Karpas-422 (cell line): ENCODE data around the gene LIPG. TPM values are rescaled to one million over a fixed set of nuclear protein-coding genes. Genes with fewer than 3 reads are reported as not detected.

Experiments
- DNase-seq: peaks from one replicate; pipeline ENCODE4 v3.0.0-alpha.2; 2015
- H2AFZ ChIP-seq: fragments of 200-600 bp; sonication (generic); 2 replicates; pipeline ENCODE4 v1.6.1; 2014; ENCODE audit warnings: antibody characterized with exemption, low read length, mixed read lengths
- H3K27ac ChIP-seq: fragments of 200-600 bp; sonication (generic); 2 replicates; pipeline ENCODE4 v1.5.1; 2014; ENCODE audit warnings: mild to moderate bottlenecking, low read length, moderate library complexity
- H3K27me3 ChIP-seq: fragments of 200-600 bp; sonication (generic); 2 replicates; pipeline ENCODE4 v1.6.1; 2014; ENCODE audit warnings: low read length, mixed read lengths
- H3K36me3 ChIP-seq: fragments of 200-600 bp; sonication (generic); 2 replicates; pipeline ENCODE4 v1.6.1; 2014; ENCODE audit warnings: low read length, mixed read lengths; ENCODE audit not compliant: insufficient read depth
- H3K4me1 ChIP-seq: fragments of 200-600 bp; sonication (generic); 2 replicates; pipeline ENCODE4 v1.6.1; 2014; ENCODE audit warnings: mild to moderate bottlenecking, low read length, mixed read lengths
- H3K4me2 ChIP-seq: fragments of 200-600 bp; sonication (generic); 2 replicates; pipeline ENCODE4 v1.6.1; 2014; ENCODE audit warnings: low read length, low read depth, mild to moderate bottlenecking; ENCODE audit not compliant: poor library complexity, severe bottlenecking
- H3K4me3 ChIP-seq: fragments of 200-600 bp; sonication (generic); 2 replicates; pipeline ENCODE4 v1.5.1; 2014; ENCODE audit warnings: mild to moderate bottlenecking, antibody characterized with exemption, low read length, mixed read lengths
- H3K79me2 ChIP-seq: fragments of 200-600 bp; sonication (generic); 2 replicates; pipeline ENCODE4 v1.6.1; 2014; ENCODE audit warnings: mild to moderate bottlenecking, low read length, mixed read lengths
- H3K9ac ChIP-seq: fragments of 200-600 bp; sonication (generic); 2 replicates; pipeline ENCODE4 v1.6.0; 2014; ENCODE audit warnings: low read length
- H3K9me2 ChIP-seq: fragments of 200-600 bp; sonication (generic), shearing (Covaris generic); replicated peaks from 2 replicates; pipeline ENCODE4 v1.6.0; 2014; ENCODE audit warnings: mild to moderate bottlenecking, low read length, moderate library complexity; ENCODE audit not compliant: insufficient read depth
- H3K9me3 ChIP-seq: fragments of 300-700, 200-600 bp; sonication (generic); 2 replicates; pipeline ENCODE4 v1.6.1; 2014; ENCODE audit warnings: low read length, mixed read lengths
- H4K20me1 ChIP-seq: fragments of 200-600 bp; sonication (generic); 2 replicates; pipeline ENCODE4 v1.6.1; 2014; ENCODE audit warnings: mild to moderate bottlenecking, antibody characterized with exemption, low read length, low read depth; ENCODE audit not compliant: insufficient read depth
- total RNA-seq: library from RNA; depleted of rRNA; stranded (reverse); fragments of >200 nt; shearing (Covaris generic); gene quantifications from 2 replicates; pipeline ENCODE4 v1.2.3, GENCODE V29; 2014; ENCODE audit warnings: low replicate concordance

LIPG gene
- total RNA-seq, 1 experiment from 2014 or later, result not detected

DNA sequence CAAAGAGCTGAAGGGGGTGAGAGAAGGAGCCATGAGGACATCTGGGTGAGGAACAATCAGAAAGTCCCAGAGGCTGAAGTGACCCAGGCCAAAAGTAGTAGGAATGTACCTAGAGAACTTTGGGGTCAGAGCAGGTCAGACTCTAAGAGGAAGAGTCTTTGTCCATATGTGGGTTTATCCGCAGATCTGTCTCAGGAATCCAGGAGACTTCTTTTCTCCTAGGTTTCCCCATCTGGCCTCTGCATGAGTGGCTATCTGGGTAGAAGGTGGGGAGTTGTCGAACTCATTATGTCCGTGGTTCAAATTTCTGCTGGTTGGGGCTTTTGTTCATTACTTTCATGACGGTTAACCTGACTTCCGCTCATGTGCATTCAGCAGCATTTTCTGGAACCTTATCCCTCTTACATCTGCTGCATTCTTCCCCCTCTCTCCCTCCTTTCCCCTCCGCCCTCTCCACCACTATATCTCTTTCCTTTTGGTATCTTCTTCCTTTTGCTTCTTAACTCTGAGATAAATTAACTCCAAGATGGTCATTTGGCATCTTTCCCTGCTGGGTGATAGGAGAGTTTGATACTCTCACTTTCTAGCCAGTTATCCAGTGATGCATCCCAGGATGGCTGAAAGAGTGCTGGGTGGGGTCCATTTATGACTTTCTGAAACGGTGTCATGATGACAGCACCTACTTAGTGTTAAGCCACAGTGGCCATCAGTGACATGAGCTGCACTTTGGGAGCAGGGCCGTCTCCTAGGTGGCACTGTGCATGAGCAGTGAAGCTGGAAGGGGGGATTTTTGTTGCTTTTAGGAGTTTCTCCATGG, 2.1 kb downstream of the LIPG start:
- no peak overlapping the region for H3K4me3 ChIP-seq
- H3K4me2 ChIP-seq, result no peak overlapping the region
- H3K27ac ChIP-seq, result no peak overlapping the region
- no peaks in the 10 kb centered on the region for H3K9me2 ChIP-seq
- H3K9me3 ChIP-seq, result no peaks in the 10 kb centered on the region
- DNase-seq, result no peak
- 0 out of 2 replicates have a peak, but pooled peaks cover 4% of the 10 kb centered on the region for H4K20me1 ChIP-seq
- H3K79me2 ChIP-seq, result no peaks in the 10 kb centered on the region
- no peaks in the 10 kb centered on the region for H3K4me1 ChIP-seq
- no peak overlapping the region for H2AFZ ChIP-seq
- H3K36me3 ChIP-seq, result no peaks in the 10 kb centered on the region
- no peaks in the 10 kb centered on the region for H3K27me3 ChIP-seq
- H3K9ac ChIP-seq, result no peak overlapping the region

DNA sequence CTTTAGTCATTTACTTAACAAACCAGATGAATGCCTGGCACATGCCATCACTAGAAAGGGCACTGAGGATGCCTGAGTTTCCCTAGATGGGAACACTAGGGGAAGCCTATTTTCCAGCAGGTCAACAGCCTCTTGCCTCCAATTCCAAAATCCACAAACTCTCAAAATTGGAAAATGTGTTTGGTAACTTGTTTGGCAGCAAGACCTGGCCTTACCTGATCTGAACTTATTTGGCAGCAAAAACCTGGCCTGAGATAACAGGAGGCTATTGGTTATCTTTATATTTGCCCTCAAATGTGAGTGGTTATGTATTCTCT, 2.6 kb downstream of the LIPG start:
- Histone ChIP-seq H3K36me3 (no peaks in the 10 kb centered on the region), H3K9me3 (no peaks in the 10 kb centered on the region), H3K79me2 (no peaks in the 10 kb centered on the region), H3K27me3 (no peaks in the 10 kb centered on the region), H3K4me2 (no peak overlapping the region), H3K9ac (no peak overlapping the region), H3K27ac (no peak overlapping the region), H3K4me1 (no peaks in the 10 kb centered on the region), H3K4me3 (no peak overlapping the region), H3K9me2 (no peaks in the 10 kb centered on the region), H4K20me1 (0 out of 2 replicates have a peak, but pooled peaks cover 4% of the 10 kb centered on the region), H2AFZ (no peak overlapping the region)
- no peak for DNase-seq

DNA sequence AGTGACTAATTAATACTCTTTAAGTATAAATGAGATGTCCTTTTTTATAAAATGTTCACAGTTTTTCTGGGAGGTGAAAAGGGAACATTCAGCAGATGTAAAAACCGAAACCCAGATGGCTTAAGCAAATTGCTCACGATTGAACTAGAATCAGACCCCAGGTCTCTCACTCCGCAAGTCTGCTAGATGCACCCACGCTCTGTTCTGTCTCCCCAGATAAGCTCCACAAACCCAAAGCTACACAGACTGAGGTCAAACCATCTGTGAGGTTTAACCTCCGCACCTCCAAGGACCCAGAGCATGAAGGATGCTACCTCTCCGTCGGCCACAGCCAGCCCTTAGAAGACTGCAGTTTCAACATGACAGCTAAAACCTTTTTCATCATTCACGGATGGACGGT, 3.2 kb downstream of the LIPG start:
- Histone ChIP-seq H3K27ac (no peak overlapping the region), H4K20me1 (0 out of 2 replicates have a peak, but pooled peaks cover 4% of the 10 kb centered on the region), H3K4me3 (no peak overlapping the region), H3K4me1 (no peaks in the 10 kb centered on the region), H3K4me2 (no peak overlapping the region), H3K79me2 (no peaks in the 10 kb centered on the region), H3K9me2 (no peaks in the 10 kb centered on the region), H3K9ac (no peak overlapping the region), H2AFZ (no peak overlapping the region), H3K27me3 (no peaks in the 10 kb centered on the region), H3K36me3 (no peaks in the 10 kb centered on the region), H3K9me3 (no peaks in the 10 kb centered on the region)
- DNase-seq, result no peak

DNA sequence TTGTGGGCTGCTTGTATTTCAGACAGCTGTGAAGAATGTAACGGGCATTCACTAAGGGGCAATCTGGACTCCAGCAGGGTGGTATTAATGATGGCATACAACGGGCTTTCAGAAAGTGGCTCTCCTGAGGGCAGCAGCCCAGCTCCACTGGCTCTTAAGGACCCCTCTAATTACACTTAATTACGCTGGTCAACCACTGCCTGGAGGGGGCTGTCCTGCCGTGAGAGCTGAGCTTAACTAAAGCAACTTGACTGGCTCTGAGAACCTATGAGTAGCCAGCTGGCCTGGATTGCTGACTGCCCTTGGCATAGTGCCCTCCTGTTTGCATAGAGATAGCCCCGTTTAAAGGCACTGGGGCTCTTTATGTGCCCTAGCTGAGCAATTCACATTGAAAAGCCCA, 3.8 kb downstream of the LIPG start:
- H3K79me2 ChIP-seq, result no peaks in the 10 kb centered on the region
- H3K9me3 ChIP-seq, result no peaks in the 10 kb centered on the region
- no peak overlapping the region for H3K4me3 ChIP-seq
- 0 out of 2 replicates have a peak, but pooled peaks cover 4% of the 10 kb centered on the region for H4K20me1 ChIP-seq
- H3K27ac ChIP-seq, result no peak overlapping the region
- H3K4me2 ChIP-seq, result no peak overlapping the region
- no peak overlapping the region for H3K9ac ChIP-seq
- H2AFZ ChIP-seq, result no peak overlapping the region
- H3K36me3 ChIP-seq, result no peaks in the 10 kb centered on the region
- DNase-seq, result no peak
- H3K9me2 ChIP-seq, result no peaks in the 10 kb centered on the region
- H3K27me3 ChIP-seq, result no peaks in the 10 kb centered on the region
- no peaks in the 10 kb centered on the region for H3K4me1 ChIP-seq

DNA sequence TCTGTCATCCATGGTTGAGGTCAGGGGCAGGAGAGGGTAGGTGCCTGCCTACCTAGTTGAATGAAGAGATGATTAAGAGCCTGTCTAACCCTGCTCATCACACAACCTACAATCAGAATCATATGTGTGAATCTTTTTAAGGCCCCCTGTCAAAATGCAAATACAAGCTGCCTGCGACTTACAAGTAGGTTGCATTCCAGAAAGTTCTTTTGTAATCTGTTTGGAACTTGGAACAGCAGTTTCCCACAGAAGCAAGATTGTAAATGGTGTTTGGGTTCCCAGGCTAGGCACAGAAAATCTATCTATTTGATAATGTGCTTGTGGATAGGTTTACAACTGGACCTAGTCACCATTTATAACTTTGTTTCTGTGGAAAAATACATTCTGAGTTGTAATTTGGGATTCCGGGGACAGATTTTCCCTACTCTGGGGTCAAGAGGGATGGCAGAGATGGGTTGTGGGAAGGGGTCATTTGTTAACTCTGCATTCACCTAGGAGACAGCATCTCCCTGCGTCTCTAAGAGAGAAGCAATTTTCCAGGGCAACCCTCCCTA, 4.4 kb downstream of the LIPG start:
- no peaks in the 10 kb centered on the region for H3K4me1 ChIP-seq
- H3K27ac ChIP-seq, result no peak overlapping the region
- no peaks in the 10 kb centered on the region for H3K36me3 ChIP-seq
- H3K4me2 ChIP-seq, result no peak overlapping the region
- no peak for DNase-seq
- no peak overlapping the region for H2AFZ ChIP-seq
- H3K9me3 ChIP-seq, result no peaks in the 10 kb centered on the region
- H3K79me2 ChIP-seq, result no peaks in the 10 kb centered on the region
- H3K9me2 ChIP-seq, result no peaks in the 10 kb centered on the region
- no peak overlapping the region for H3K9ac ChIP-seq
- no peak overlapping the region for H3K4me3 ChIP-seq
- no peaks in the 10 kb centered on the region for H3K27me3 ChIP-seq
- H4K20me1 ChIP-seq, result 0 out of 2 replicates have a peak, but pooled peaks cover 4% of the 10 kb centered on the region

DNA sequence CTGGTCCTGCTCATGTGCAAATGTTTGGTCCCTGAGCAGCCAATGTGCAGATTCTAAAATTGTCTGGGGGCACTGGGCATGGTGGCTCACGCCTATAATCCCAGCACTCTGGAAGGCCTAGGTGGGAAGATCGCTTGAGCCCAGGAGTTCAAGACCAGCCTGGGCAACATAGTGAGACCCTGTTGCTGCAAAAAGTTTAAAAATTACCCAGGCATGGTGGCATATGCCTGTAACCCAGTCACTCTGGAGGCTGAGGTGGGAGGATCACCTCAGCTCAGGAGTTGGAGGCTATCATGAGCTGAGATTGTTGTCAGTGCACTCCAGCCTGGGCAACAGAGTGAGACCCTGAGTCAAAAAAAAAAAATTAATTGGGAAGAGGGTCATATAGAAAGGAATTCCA, 5.1 kb downstream of the LIPG start:
- Histone ChIP-seq H4K20me1 (0 out of 2 replicates have a peak, but pooled peaks cover 4% of the 10 kb centered on the region), H3K27me3 (no peaks in the 10 kb centered on the region), H3K4me2 (no peak overlapping the region), H2AFZ (no peak overlapping the region), H3K9me3 (no peaks in the 10 kb centered on the region), H3K36me3 (no peaks in the 10 kb centered on the region), H3K9me2 (no peaks in the 10 kb centered on the region), H3K4me3 (no peak overlapping the region), H3K79me2 (no peaks in the 10 kb centered on the region), H3K4me1 (no peaks in the 10 kb centered on the region), H3K9ac (no peak overlapping the region), H3K27ac (no peak overlapping the region)
- DNase-seq, result no peak

DNA sequence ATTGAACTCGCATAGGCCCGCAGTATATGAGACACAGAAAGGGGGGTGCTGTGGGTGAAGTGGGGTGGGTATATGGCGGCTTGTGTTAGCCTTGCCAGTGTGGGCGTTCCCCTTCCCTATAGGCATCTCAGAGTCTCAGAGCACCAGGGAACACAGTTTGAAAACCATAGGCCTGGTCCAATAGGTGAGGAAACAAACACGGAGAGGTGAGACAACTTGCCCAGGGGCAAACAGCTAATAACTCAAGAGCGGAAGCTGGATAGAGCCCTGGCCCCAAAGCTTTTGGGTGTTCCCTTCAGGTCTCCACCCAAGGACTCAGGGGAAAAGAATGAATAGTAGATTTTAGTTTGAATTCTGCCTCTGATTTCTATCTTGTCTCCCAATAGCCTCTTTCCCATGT, 7.9 kb downstream of the LIPG start:
- DNase-seq, result no peak
- Histone ChIP-seq H3K4me2 (no peak overlapping the region), H2AFZ (no peak overlapping the region), H3K9ac (no peak overlapping the region), H3K9me3 (no peaks in the 10 kb centered on the region), H3K27ac (no peak overlapping the region), H3K79me2 (no peaks in the 10 kb centered on the region), H3K4me3 (no peak overlapping the region), H3K36me3 (no peaks in the 10 kb centered on the region), H3K9me2 (no peaks in the 10 kb centered on the region), H3K27me3 (no peaks in the 10 kb centered on the region), H3K4me1 (no peaks in the 10 kb centered on the region), H4K20me1 (0 out of 2 replicates have a peak, but pooled peaks cover 4% of the 10 kb centered on the region)

DNA sequence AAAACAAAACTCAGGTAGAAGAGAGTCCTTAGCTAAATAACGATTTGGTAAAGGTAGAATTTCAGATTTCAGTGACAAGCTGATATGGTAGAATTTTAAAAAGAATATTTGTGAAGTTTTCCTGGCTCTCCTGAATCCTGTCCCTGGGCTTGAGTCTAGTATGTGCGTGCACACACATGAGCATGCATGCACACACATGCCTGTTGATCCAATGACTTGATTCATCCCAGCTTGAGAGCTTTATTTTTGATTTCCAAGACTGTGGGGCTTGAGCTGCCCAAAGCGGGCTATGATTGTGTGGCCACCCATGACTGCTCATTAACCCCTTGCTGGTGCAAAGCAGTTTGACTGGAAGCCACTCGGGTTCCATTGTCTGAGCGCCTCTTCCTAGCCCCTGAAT, 9.0 kb downstream of the LIPG start:
- Histone ChIP-seq H3K27me3 (no peaks in the 10 kb centered on the region), H3K27ac (no peak overlapping the region), H3K79me2 (no peaks in the 10 kb centered on the region)

More for the DNA sequence above, 9.0 kb downstream of the LIPG start:
- no peak overlapping the region for H3K4me2 ChIP-seq
- no peaks in the 10 kb centered on the region for H3K9me2 ChIP-seq
- DNase-seq, result no peak
- H3K9me3 ChIP-seq, result no peaks in the 10 kb centered on the region
- H3K9ac ChIP-seq, result no peak overlapping the region
- no peak overlapping the region for H3K4me3 ChIP-seq
- no peaks in the 10 kb centered on the region for H3K4me1 ChIP-seq
- H4K20me1 ChIP-seq, result 0 out of 2 replicates have a peak, but pooled peaks cover 4% of the 10 kb centered on the region
- H3K36me3 ChIP-seq, result no peaks in the 10 kb centered on the region
- no peak overlapping the region for H2AFZ ChIP-seq
